Cardiac muscle cell (in vitro differentiated cells and primary cell): ENCODE data around the gene GRPEL2. TPM values are rescaled to one million over a fixed set of nuclear protein-coding genes. Genes with fewer than 3 reads are reported as not detected.

Source experiments
- DNase-seq, 2 donors: peaks; one replicate each; pipeline versions ENCODE4 v3.0.0 to v3.0.0-alpha.2; 2010 to 2017; ENCODE audit warnings: low read depth in 1 of 2, low spot score in 1 of 2
- H3K27ac ChIP-seq: fragments of 200-600 bp; sonication (generic); 2 replicates; pipeline ENCODE4 v1.5.1; 2016
- H3K27me3 ChIP-seq: fragments of 200-600 bp; sonication (generic); 2 replicates; pipeline ENCODE4 v1.6.0; 2016; ENCODE audit warnings: control low read depth
- H3K36me3 ChIP-seq: fragments of 200-600 bp; sonication (generic); 2 replicates; pipeline ENCODE4 v1.5.1; 2016; ENCODE audit warnings: control low read depth
- H3K4me1 ChIP-seq: fragments of 200-600 bp; sonication (generic); 2 replicates; pipeline ENCODE4 v1.8.1; 2017; ENCODE audit warnings: low read depth, mild to moderate bottlenecking, mixed run types
- H3K4me3 ChIP-seq: fragments of 200-600 bp; sonication (generic); 2 replicates; pipeline ENCODE4 v1.5.1; 2016; ENCODE audit warnings: mild to moderate bottlenecking
- H3K9me3 ChIP-seq: fragments of 200-600 bp; sonication (generic); 2 replicates; pipeline ENCODE4 v1.5.1; 2017; ENCODE audit warnings: low read depth, mild to moderate bottlenecking, control low read depth
- polyA plus RNA-seq: library from polyadenylated mRNA; unstranded; fragments of >200 nt; fragmentation: Nextera tagmentation; extraction: Ambion mirVana; gene quantifications from 2 replicates; pipeline ENCODE4 v1.2.1, GENCODE V29; 2016
- total RNA-seq: library from RNA; depleted of rRNA; stranded (reverse); fragments of >200 nt; gene quantifications from 2 replicates; pipeline ENCODE4 v1.2.3, GENCODE V29; 2016
- TF ChIP-seq, protein P1 (sequence below): IDR thresholded peaks from 2 replicates; pipeline ENCODE4 v1.5.1; 2012; ENCODE audit warnings: low read depth, mild to moderate bottlenecking, low read length

GRPEL2 gene
- total and polyA plus RNA-seq, 2 experiments from 2014 or later: 4.2 to 4.9 TPM

DNA sequence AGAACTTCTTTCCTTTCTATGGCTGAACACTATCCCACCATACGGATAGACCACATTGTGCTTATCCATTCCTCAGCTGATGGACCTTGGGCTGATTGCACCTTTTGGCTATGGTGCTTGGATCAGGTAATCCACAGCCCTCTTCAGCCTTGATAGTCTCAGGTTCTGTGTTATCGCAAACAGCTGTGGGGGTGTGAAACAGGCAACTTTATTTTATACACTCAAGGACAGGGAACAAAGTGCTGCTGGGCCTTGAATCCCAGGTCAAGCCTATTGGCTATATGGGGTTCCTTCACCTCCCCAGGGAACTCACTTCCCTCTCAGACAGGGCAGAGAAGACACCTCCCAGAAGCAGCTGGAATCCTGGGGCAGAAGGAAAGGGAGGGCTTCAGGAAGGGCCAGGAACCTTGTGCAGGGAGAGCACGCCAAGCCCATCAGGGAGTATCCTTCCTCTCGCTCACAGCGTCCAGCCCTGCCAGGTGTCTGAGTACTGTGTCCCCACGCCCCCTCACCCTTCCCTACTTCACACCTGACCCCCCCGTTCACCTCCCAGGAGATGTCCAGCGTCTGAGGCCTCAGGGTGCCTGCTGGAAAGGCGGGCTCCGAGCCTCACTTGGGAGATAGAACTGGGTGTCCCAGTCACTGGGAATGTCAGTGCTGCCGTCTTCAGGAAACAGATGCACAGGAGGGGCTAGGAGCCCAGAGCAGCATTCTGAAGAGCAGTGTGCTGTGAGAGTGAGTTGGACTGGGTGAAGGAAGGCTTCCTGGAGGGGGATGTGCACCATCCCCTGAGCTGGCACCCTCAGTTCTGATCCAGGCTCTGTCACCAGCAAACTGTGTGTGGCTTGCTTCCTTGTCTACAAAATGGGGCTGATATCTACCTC, 40.9 kb upstream of the GRPEL2 start:
- no peak for DNase-seq
- Histone ChIP-seq H3K4me1 (no peaks in the 10 kb centered on the region), H3K27me3 (no peaks in the 10 kb centered on the region), H3K9me3 (no peaks in the 10 kb centered on the region), H3K4me3 (no peak overlapping the region), H3K36me3 (no peaks in the 10 kb centered on the region), H3K27ac (no peak overlapping the region)
- TF ChIP-seq, protein P1, sequence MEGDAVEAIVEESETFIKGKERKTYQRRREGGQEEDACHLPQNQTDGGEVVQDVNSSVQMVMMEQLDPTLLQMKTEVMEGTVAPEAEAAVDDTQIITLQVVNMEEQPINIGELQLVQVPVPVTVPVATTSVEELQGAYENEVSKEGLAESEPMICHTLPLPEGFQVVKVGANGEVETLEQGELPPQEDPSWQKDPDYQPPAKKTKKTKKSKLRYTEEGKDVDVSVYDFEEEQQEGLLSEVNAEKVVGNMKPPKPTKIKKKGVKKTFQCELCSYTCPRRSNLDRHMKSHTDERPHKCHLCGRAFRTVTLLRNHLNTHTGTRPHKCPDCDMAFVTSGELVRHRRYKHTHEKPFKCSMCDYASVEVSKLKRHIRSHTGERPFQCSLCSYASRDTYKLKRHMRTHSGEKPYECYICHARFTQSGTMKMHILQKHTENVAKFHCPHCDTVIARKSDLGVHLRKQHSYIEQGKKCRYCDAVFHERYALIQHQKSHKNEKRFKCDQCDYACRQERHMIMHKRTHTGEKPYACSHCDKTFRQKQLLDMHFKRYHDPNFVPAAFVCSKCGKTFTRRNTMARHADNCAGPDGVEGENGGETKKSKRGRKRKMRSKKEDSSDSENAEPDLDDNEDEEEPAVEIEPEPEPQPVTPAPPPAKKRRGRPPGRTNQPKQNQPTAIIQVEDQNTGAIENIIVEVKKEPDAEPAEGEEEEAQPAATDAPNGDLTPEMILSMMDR: no peak

DNA sequence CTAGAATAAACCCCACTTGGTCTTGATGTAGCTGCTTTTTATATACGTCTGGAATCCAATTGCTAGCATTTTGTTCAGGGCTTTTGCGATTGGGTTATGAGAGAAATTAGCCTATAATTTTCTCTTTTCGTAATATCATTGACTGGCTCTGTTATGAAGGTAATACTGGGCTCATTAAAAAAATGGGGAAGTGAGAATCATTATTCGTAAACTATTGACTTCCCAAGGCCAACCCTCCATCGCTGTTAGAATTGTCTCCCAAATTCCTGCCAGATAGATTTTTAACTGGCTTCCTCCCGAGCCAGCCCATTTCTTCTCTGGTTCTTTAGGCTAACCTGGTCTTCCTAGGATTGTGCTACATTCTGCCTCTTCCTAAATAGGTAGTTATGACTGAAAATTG, 35.9 kb upstream of the GRPEL2 start:
- no peak overlapping the region for H3K4me3 ChIP-seq
- TF ChIP-seq, protein P1: no peak
- H3K27ac ChIP-seq: no peak overlapping the region
- H3K36me3 ChIP-seq: no peaks in the 10 kb centered on the region
- no peaks in the 10 kb centered on the region for H3K27me3 ChIP-seq
- no peaks in the 10 kb centered on the region for H3K9me3 ChIP-seq
- no peaks in the 10 kb centered on the region for H3K4me1 ChIP-seq
- no peak for DNase-seq

DNA sequence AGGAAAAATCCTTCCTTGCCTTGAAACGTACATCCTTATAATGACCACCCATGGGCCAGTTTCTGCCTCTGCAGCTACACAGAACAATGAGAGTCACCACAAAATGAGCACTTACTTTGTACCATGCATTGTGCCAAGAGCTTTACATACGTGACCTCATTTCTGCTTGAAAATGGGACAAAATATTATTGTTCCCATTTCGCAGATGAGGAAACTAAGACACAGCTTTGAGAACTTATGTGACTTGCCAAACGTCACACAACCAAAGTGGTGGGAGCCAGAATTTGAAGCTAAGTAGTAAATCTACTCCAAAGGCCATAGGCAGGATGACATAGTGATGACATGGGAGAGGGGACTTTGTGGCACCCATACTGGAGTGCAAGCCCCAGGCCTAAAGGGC, 34.8 kb upstream of the GRPEL2 start:
- TF ChIP-seq, protein P1: no peak
- Histone ChIP-seq H3K4me3 (no peak overlapping the region), H3K9me3 (no peaks in the 10 kb centered on the region), H3K36me3 (no peaks in the 10 kb centered on the region), H3K27ac (no peak overlapping the region), H3K4me1 (no peaks in the 10 kb centered on the region), H3K27me3 (no peaks in the 10 kb centered on the region)
- no peak for DNase-seq

DNA sequence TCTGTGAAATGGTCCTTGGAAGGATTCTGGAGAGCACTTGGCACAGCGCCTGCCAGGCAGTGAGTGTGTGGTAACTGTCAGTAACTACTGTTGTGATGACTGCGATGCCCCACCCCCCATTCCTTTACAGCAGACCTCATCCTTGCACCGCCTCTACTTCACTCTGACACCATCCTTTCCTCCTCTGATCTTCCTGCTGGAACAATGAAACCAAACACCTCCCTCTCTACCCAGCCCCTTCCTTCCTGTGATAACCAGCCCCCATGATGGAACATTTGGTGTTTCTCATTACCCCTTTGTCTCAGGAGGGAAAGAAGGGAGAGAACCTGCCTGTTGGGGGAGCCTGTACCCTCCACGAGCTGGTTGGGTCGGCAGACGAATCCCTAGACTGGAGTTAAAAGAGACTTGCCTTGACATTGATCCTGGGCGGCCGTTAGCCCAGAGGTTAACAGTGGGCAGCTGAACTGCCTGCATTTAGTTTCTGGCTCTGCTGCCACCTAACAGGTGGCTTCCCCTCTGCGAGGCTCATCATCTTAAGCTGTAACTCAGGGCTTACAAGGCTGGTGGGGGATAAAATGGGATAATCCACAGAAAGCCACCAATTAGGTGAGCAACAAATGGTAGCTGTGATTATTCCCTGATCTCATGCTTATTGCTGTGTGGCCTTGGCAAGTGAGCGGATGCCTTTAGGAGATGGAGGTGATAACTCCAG, 34.2 kb upstream of the GRPEL2 start:
- TF ChIP-seq, protein P1: no peak

DNA sequence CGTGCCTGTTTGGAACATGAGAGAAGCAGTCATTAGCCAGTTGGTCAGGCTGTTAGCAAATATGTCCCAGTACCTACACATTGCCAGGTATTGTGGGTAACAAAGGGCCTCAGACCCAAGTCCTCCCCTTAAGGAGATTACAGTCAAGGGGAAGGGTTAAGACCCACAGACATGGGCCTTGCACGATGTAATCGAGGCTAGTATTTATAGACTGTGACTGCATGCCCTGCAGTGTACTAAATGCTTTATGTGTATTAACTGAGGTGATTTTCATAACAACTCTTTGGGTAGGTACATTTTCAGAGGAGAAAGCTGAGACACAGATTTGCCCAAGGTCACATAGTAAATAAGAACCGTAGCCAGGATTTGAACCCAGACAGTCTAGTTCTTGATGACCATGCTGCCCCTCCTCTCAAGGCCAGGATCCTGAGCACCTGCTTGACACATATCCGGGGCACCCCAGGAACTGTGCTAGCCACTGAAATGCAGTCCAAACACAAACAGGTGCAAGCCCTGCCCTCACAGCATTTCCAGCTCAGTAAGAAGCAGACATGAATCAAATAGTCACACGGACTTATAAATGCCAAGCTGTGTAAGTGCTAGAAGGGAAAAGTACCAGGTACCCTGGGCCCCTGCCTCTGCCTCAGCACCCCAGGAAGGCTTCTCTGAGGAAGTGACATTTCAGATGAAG, 32.0 kb upstream of the GRPEL2 start:
- Histone ChIP-seq H3K36me3 (no peaks in the 10 kb centered on the region), H3K9me3 (no peaks in the 10 kb centered on the region), H3K27me3 (no peaks in the 10 kb centered on the region), H3K4me1 (peaks cover 7% of the 10 kb centered on the region), H3K4me3 (no peak overlapping the region), H3K27ac (no peak overlapping the region)
- no peak for DNase-seq
- TF ChIP-seq, protein P1: no peak

More for the DNA sequence above, 34.2 kb upstream of the GRPEL2 start:
- H3K4me1 ChIP-seq: no peaks in the 10 kb centered on the region
- H3K9me3 ChIP-seq: no peaks in the 10 kb centered on the region
- H3K36me3 ChIP-seq: no peaks in the 10 kb centered on the region
- no peaks in the 10 kb centered on the region for H3K27me3 ChIP-seq
- DNase-seq: peak; percentile 6 to 89
- no peak overlapping the region for H3K4me3 ChIP-seq
- H3K27ac ChIP-seq: no peak overlapping the region
